GM19239 (cell line): Measurements from ENCODE around the gene MIAT.

Source experiments
- DNase-seq: peaks from one replicate; pipeline ENCODE4 v3.0.0; 2011; ENCODE audit warnings: low spot score; ENCODE audit not compliant: insufficient read length
- FAIRE-seq: peaks from 2 replicates; lab custom pipeline; 2011; peaks lifted over from hg19 to GRCh38; lab: Jason Lieb, UNC

MIAT gene

GRCh38 chr22:26715392-26715936 is 58.1 kb downstream of the MIAT start:
- no peak for FAIRE-seq
- DNase-seq = no peak

GRCh38 chr22:26718488-26718887 is 61.1 kb downstream of the MIAT start:
- FAIRE-seq = no peak
- DNase-seq = no peak

GRCh38 chr22:26718905-26719304 is 61.5 kb downstream of the MIAT start:
- no peak for DNase-seq
- FAIRE-seq = no peak

GRCh38 chr22:26722159-26722558 is 64.8 kb downstream of the MIAT start:
- DNase-seq = no peak
- no peak for FAIRE-seq

- DNase-seq (no peak), FAIRE-seq (no peak)
Measured at GRCh38 chr22:26724414-26724813, 67.0 kb downstream of the MIAT start.

- FAIRE-seq = no peak
- no peak for DNase-seq
Measured at GRCh38 chr22:26725012-26725676, 67.8 kb downstream of the MIAT start.
